GM18526 (cell line): Measurements from ENCODE around the gene RALGAPA1.

ENCODE experiments used
- POLR2A ChIP-seq: IDR thresholded peaks from 3 replicates; pipeline ENCODE4 v1.6.1; 2011; ENCODE audit not compliant: insufficient read length; ENCODE audit errors: extremely low read depth

RALGAPA1 gene

DNA sequence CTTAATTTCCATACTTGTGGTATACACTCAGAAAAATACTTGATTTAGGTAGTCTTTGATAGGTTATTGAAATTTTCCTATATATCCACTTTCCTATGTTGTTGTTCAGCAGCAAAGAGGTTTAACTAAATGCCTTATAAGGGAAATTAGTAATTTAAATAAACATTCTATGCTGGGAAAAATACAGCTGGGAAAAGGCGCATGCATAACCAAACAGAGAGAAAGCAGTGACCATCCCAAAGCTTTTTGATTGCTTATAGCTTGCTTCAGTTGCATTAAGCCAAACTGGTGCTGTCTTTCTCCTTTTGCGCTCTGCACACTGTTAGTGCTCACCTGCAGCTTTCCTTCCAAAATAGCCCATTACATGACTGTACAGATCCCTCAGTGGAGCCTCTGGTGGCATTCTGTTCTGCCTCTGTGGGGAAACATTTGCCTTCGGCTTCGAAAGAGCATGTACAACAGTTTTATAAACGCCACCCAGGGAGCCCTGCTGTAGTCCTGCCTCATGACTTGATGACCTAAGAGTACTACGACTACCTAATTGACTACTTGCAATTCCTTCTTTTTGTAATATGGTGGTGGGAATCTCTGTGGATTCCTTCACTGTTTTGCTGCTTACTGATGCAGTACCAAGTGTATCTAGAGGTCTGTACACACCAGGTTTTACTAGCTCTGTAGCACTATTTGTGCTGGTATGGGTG, 120.8 kb downstream of the RALGAPA1 start:
- no peak for TF ChIP-seq POLR2A

- no peak for TF ChIP-seq POLR2A
Observed at GRCh38 chr14:35687335-35687939, 121.7 kb downstream of the RALGAPA1 start.

DNA sequence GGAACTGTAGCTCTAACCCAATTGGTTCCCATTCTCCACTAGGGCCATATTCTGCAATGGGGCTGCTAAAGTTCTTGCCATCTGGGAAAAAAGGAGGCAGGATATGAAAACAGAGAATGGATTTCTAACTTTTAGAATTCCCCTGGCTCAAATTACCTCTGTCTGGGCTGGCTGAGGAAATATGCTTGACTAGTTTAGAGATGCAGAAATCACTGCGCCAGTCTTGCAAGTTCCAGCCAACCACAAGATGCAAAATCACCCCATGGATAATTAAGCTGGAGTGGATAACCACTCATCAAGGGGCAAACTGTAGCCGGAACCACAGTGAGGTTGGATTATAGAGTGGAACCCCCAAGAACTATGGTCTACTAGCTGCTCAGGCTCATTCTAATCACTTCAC, 126.3 kb downstream of the RALGAPA1 start:
- TF ChIP-seq POLR2A, result no peak

GRCh38 chr14:35678403-35679028, 130.6 kb downstream of the RALGAPA1 start:
- no peak for TF ChIP-seq POLR2A

DNA sequence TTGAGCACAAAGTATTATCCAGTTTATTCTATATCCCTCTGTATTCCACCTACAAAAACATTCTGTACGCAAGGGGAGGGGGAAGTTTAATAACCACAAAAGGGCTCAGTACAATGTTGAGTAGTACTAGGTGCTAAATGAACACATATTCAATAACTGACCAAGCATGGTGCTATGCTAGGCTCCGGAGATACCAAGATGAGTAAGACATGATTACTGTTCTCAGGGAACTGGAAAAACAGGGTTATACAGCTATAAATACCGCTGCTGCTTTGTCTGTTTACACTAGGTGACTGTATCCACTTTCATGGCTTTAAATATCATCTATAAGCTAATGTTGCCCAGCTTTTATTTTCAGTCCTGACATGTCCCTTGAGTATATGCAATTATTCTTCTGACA, 139.3 kb downstream of the RALGAPA1 start:
- no peak for TF ChIP-seq POLR2A

GRCh38 chr14:35666429-35667043, 142.6 kb downstream of the RALGAPA1 start:
- TF ChIP-seq POLR2A, result no peak

DNA sequence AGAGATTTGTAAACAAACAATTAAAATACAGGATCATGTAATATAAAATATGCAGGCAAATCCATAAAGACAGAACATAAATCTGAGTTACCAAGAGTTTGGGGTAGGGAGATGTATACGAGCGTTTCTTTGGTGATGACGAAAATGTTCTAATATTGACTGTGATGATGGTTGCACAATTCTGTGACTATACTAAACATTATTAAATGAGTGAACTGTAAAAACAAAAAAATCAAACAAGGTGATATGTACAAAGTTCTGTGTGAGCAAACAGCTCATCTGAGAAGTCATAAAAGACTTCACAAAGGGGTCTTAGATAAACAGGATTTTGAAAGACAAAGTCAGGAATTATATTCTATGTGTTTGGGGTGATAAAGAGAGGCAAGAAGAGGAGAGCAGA, 147.2 kb downstream of the RALGAPA1 start:
- no peak for TF ChIP-seq POLR2A

DNA sequence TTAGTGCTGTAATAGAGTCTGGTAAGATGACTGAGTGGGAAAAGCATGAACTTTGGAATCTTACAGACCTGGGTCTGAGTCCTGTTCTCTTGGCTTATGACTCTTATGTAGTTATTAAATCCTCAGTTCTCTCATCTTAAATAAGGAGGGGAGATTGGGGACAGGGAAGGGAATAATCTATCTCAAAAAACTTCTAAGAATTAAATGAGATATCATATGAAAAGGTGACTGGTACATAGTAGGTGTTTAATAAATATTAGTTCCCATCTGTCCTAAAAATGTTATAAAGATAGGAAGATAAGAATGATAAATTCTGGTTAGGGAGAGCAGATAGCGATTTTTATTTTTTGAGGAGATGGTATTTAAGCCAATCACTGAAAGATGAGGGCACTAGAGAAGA, 156.1 kb downstream of the RALGAPA1 start:
- no peak for TF ChIP-seq POLR2A

- TF ChIP-seq POLR2A, result no peak
Observed at GRCh38 chr14:35643513-35643912, 165.6 kb downstream of the RALGAPA1 start.

DNA sequence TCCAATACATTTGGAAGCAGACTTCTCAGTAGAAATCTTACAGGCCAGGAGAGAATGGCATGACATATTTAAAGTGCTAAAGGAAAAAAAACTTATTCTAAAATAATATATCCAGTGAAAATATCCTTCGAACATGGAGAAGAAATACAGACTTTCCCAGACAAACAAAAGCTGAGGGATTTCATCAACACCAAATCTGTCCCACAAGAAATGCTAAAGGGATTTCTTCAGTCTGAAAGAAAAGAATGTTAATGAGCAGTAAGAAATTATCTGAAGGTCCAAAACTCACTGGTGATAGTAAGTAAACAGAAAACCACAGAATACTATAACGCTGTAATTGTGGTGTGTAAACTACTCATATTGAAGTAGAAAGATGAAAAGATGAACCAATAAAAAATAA, 171.2 kb downstream of the RALGAPA1 start:
- no peak for TF ChIP-seq POLR2A

DNA sequence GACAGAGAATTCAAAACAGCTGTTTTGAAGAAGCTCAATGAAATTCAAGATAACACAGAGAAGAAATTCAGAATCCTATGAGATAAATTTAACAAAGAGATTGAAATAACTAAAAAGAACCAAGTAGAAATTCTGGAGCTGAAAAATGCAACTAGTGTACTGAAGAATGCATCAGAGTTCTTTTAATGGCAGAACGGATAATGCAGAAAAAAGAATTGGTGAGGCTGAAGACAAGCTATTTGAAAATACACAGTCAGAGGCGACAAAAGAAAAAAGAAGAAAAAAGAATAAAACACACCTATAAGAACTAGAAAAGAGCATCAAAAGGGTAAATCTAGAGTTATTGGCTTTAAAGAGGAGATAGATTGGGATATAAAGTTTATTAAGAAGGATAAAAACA, 171.8 kb downstream of the RALGAPA1 start:
- TF ChIP-seq POLR2A, result no peak

DNA sequence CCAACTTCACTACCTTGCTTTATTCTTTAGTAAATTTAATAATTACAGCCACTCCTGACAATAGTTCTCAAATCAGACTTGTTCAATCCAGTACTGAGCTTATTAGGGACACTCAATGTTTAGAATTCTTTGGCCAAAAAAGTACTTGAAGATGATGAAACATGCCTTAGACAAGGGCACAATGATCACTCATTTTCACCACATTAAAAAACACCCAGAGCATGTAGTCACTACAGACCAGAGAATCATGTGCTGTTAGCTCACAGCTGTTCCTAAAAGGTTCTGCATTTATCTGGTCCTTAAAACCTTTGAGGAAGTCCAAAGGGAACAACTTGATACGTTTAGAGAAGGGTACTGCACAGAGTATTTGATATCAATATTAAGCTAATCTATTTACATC, 176.4 kb downstream of the RALGAPA1 start:
- TF ChIP-seq POLR2A, result no peak

DNA sequence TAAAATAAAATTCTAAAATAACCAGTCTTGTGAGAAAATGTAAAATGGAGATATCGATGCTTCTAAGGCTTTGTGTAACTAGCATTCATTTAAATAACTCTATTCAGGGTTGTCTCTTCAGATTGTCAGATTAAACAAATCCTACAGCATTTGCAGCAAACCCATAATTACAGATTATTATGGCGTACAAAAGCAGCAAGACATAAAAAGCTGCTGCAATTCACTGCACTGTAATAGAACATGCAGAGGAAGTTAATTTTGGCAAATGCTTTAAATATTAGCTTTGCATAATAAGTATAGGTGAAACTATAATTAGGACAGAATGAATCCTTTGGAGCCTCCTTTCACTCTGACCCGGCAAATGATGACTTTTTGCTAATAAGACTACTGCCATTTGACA, 176.8 kb downstream of the RALGAPA1 start:
- TF ChIP-seq POLR2A, result no peak

DNA sequence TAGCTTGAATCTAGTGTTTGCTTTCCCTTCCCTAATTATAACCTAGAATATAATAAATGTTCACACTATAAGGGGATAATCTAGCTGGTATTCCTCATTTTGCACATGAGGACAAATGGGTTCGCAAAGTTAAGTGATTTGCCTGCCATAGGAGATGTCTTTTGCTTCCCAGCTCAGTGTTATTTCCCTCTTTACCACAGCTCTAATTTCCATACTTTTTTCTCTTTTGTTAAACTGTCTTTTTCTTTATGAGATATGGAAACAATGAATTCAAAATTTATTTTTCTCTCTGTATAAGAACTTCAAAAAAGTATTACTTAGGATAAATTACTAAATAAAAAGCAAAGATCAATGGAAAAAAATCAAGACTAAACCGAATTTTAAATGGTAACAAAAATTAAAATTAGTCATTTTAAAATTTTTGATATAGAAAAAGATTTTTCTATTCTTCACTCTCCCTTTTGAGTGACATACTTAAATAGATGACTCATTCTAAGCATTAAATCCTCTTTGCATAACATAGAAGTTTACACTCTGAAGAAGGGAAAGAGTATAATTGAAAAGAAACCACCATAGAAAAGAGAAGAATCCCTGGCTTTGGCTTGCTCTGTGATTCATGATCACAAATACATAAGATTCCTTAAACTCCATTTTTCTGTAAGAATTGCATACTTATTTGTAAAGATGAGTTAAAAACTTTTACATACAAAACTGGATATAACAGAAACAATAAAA, 177.9 kb downstream of the RALGAPA1 start:
- TF ChIP-seq POLR2A, result no peak

- no peak for TF ChIP-seq POLR2A
Observed at GRCh38 chr14:35628989-35629388, 180.1 kb downstream of the RALGAPA1 start.
